GM12872 (cell line): Measurements from ENCODE around the gene RPS19.

Source experiments
- TF ChIP-seq, protein P1 (sequence below): IDR thresholded peaks from 3 replicates; pipeline ENCODE4 v1.5.1; 2011; ENCODE audit warnings: low read depth, mild to moderate bottlenecking, low read length, moderate library complexity; ENCODE audit not compliant: insufficient read depth

RPS19 gene

DNA sequence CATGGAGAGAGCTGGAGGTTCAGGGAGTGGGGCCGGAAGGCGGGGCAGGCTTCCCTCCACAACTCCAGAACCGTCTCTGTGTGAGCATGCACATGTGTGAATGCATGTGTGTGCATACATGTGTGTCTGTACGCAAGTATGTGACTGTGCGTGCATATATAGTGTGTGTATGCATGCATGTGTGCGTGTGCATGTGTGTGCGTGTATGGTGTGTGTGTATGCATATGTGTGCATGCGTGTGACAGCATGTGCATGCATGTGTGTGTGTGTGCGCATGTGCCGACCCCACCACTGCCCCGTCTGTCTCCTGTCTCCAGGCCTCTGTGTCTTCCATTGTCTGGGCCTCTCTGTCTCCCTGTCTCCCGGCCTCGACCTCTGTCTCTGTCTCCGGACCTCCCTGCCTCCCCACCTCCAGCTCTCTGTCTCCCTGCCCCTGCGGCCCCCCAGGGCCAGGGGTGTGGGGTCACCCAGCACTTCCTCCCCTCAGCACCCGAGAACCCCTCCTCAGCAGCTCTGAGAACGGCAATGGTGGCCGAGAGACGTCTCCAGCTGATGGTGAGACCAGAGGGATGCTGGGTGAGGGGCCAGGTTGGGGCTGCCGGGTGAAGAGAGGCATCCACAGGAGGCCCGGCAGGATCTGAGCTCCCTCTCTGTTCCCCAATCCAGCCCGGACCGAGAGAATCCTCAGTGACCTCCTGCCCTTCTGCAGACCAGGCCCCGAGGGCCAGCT lies 45.4 kb downstream of the RPS19 start:
- TF ChIP-seq, protein P1, sequence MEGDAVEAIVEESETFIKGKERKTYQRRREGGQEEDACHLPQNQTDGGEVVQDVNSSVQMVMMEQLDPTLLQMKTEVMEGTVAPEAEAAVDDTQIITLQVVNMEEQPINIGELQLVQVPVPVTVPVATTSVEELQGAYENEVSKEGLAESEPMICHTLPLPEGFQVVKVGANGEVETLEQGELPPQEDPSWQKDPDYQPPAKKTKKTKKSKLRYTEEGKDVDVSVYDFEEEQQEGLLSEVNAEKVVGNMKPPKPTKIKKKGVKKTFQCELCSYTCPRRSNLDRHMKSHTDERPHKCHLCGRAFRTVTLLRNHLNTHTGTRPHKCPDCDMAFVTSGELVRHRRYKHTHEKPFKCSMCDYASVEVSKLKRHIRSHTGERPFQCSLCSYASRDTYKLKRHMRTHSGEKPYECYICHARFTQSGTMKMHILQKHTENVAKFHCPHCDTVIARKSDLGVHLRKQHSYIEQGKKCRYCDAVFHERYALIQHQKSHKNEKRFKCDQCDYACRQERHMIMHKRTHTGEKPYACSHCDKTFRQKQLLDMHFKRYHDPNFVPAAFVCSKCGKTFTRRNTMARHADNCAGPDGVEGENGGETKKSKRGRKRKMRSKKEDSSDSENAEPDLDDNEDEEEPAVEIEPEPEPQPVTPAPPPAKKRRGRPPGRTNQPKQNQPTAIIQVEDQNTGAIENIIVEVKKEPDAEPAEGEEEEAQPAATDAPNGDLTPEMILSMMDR: no peak

DNA sequence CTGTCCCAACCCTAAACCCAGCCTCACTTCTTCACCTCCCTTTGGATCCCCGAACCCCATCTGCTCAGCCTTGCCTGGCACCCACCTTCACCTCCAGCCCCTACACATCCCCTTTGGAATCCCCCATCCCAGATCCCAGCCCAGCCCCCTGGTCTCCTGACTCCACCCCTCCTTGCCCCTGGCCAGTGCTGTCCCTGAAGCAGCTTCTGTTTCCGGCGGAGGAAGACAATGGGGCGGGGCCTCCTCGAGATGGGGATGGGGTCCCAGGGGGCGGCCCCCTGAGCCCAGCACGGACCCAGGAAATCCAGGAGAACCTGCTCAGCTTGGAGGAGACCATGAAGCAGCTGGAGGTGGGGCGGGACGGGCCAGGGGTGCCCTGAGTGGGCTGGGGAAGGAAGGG lies 46.2 kb downstream of the RPS19 start:
- TF ChIP-seq, protein P1: no peak

DNA sequence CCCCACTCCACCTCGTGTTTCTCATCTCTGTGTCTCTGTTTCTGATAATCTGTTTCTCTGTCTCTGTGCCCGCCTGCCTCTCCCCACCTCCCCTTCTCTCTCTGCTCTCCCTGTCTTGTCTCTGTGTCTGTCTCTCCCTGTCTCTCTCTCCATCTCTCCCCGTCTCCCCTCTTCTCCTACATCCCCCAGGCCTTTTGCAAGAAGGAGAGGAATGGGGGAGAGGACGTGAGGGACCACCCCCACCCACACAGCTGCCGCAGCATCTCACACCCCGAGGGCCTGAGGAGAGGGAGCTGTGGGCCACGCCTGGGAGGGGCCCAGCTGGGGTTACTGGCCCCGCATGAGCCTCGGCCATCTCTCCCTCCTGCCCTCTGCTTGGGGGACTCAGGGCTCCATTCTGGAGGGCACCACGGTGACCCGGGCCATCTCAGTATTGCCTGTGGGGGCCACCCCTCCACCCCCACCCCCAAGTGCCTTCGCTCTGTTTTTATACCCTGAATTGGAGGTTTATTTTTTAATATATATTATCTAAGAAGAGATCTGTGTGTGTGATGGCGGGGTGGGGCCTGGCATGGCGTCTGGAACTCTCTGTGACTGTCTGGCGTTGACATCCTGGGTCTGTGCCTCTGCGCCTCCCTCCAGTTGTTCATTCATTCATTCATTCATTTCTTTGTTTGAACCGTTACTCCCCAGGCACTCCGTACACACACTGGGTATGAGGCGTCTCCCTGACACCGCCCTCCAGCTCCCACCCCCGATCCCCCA lies 47.0 kb downstream of the RPS19 start:
- TF ChIP-seq, protein P1: no peak

DNA sequence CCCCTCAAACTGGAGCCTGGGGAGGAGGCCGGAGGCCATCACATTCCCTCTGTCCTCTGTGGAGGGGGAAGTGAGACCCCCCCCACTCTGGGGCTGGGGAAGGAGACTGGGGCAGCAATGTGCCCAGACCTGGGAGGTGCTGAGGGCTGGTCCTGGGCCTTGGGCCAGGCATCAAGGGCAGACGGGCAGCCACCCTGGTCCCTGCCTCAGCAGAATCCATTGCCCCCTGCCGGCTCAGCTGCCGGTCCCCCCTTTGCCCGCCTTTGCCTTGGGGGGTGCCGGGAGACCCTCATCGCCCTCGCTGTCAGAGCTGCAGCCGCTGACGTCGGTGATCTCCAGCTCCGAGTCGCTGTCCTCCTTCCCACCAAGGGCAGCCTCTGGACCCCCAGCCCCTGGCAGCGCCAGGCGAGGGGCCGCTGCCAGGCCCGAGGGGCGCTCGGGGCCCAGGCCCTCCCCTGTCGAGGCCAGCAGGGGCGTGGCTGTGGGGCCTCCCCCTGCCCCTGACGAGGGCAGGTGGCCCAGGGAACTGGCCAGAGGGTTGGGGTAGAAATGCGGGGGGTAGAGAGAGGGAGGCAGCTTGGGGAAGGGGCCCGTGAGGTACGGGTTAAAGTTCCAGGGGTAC lies 48.0 kb downstream of the RPS19 start:
- TF ChIP-seq, protein P1: no peak

DNA sequence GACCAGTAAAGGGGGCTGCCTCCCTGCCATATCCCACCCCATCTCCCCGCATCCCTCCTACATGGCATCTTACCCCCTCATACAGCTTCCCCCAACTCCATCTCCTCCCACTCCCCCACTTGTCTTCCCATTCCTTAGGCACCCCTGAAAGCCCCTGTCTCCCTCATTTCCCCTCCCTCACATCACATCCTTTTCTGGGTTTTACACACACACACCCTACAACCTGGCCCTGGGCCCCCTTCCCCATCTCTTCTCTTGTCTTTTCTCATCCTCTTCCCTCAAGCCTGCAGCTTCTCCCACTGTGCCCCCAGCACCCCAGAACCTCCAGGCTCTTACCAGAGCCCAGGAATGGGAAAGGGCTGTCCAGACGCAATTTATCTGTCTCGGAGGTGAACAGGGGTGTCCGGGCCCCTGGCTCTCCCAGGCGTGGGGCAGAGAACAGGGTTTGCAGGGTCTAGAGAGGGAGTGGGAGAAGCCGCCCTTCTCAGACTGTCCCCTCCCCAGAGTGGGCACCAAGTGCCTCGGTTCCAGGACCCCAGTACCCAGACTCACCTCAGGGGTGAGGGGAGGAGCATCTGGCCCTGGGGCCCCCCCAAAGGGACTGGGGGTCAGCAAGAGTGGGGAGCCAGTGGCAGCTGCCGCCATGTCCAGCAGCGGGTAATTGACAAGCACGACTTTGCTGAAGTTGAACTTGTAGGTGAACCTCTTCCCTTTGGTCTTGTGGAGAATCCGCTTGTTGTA lies 48.8 kb downstream of the RPS19 start:
- TF ChIP-seq, protein P1: no peak

DNA sequence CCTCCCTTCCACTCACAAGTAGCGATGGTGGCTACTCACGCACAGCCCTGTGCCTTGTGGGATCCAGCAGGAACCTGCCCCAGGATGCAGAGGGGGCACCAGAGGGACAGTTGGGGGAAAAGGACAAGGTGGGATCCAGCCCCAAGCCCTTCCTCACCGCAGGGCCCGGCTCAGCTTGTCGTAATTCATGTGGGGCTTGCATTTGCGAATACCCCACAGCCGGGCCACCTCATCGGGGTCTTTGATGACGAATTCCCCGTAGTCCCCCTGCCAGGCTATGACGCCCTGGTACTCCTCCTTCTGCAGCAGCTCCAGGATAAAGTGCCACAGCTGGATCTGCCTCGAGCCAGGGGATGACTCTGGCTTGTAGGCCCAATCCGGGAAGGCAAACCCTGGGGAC lies 49.7 kb downstream of the RPS19 start:
- TF ChIP-seq, protein P1: no peak

DNA sequence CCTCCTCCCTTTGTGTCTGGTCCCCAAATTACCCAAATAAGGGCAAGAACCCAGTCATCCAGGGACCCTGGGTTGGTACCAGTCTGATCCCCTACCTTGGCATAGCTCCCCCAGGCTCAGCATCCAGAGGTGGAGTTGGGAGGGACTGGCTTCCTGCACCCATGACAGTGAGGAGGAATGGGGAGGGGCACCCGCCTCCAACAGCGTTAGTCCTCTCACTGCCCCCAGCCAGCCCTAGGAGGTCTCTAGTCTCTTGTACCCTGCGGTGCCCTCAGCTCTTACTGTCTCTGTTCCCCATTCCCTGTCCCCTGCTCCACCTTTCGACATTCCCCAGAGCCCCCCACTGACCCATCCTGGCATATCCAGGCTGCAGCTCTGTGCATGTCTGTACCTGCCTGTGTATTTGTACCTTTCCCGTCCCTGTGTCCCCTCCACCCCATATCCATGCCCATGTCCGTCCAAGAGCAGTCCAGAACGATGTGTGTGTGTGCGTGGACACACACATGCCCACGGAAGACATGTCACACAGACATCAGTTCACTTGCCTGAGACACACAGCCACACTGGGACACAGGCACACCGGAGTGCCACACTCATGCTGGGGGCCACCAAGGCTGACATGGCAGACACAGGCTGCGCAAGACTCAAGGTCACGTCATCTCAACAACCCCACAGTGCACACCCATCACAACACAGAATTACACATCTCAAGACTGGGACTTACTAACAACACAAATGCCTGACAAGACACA lies 50.4 kb downstream of the RPS19 start:
- TF ChIP-seq, protein P1: no peak
